GM12864 (cell line): Measurements from ENCODE around the gene UNC13A.

ENCODE experiments used
- DNase-seq: peaks from one replicate; pipeline ENCODE4 v3.0.0-alpha.2; 2011; ENCODE audit warnings: low read depth
- H3K4me3 ChIP-seq: 2 replicates; pipeline ENCODE4 v1.5.1; 2011; ENCODE audit warnings: mild to moderate bottlenecking, low read depth, low read length, control low read depth
- CTCF ChIP-seq: IDR thresholded peaks from 2 replicates; pipeline ENCODE4 v1.5.1; 2011; ENCODE audit warnings: low read depth, mild to moderate bottlenecking, moderate library complexity, low read length, control low read depth, inconsistent platforms; ENCODE audit errors: missing control alignments

UNC13A gene

GRCh38 chr19:17686592-17687024 lies 1.5 kb downstream of the UNC13A start:
- no peak for TF ChIP-seq CTCF
- DNase-seq: no peak
- no peak overlapping the region for H3K4me3 ChIP-seq

GRCh38 chr19:17686023-17686521 lies 2.1 kb downstream of the UNC13A start:
- H3K4me3 ChIP-seq: no peak overlapping the region
- no peak for DNase-seq
- no peak for TF ChIP-seq CTCF

GRCh38 chr19:17685451-17686022 lies 2.6 kb downstream of the UNC13A start:
- no peak for DNase-seq
- no peak overlapping the region for H3K4me3 ChIP-seq
- TF ChIP-seq CTCF: no peak

DNA sequence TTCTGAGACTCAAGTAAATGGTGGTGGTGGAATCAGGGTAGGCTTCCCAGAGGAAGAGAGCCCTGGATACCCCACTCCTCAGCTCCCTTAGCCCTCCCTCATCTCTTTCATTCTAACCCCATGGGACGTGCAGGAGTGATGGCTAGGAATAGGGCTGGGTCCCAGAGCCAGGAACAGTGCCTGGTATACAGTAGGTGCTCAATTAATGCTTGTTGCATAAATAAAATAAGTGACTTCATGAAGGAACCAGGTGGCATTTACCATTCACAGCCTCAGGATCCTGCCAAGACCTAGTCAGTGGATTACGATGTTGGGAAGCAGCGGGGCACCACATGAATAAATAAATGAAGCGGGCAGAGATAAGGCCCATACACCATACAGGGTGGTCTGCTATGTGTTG lies 3.9 kb downstream of the UNC13A start:
- H3K4me3 ChIP-seq: no peak overlapping the region
- TF ChIP-seq CTCF: no peak
- no peak for DNase-seq

GRCh38 chr19:17683078-17683477 lies 5.1 kb downstream of the UNC13A start:
- no peak for DNase-seq
- TF ChIP-seq CTCF: no peak
- no peak overlapping the region for H3K4me3 ChIP-seq

- H3K4me3 ChIP-seq: no peak overlapping the region
- no peak for DNase-seq
- TF ChIP-seq CTCF: no peak
These were observed 5.9 kb downstream of the UNC13A start for GRCh38 chr19:17682273-17682672.

GRCh38 chr19:17681505-17682125 lies 6.5 kb downstream of the UNC13A start:
- no peak for TF ChIP-seq CTCF
- no peak overlapping the region for H3K4me3 ChIP-seq
- no peak for DNase-seq
